H4 (cell line): ENCODE results near the gene LGI4. TPM values are rescaled to one million over a fixed set of nuclear protein-coding genes. Genes with fewer than 3 reads are reported as not detected.

Source experiments
- DNase-seq: peaks from one replicate; pipeline ENCODE4 v3.0.0-alpha.2; 2015; ENCODE audit warnings: low spot score
- total RNA-seq: library from RNA; depleted of rRNA; stranded (reverse); fragments of >200 nt; shearing (Covaris generic); gene quantifications from 2 replicates; pipeline ENCODE4 v1.2.3, GENCODE V29; 2014; rRNA removed

Gene LGI4
- total RNA-seq, 1 experiment from 2014 or later = not detected

DNA sequence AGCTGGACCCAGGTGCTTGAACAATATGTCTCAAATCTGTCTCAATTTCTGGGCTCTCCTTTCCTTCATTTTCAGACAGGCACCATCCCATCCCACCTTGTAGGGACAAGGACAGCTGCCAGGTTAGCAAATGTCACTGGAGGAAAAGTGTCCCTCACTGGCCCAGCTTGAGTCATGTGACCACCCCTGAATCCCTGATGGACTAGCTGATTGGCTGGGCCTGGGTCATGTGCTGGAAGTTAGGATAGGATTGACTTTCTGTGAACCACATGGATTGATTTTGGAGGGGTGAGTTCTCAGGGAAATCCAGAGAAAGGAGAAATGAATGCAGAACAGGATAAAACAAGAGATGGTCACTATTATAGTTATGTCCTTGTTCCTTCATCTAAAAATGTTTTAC, 47.5 kb downstream of the LGI4 start:
- DNase-seq = no peak

DNA sequence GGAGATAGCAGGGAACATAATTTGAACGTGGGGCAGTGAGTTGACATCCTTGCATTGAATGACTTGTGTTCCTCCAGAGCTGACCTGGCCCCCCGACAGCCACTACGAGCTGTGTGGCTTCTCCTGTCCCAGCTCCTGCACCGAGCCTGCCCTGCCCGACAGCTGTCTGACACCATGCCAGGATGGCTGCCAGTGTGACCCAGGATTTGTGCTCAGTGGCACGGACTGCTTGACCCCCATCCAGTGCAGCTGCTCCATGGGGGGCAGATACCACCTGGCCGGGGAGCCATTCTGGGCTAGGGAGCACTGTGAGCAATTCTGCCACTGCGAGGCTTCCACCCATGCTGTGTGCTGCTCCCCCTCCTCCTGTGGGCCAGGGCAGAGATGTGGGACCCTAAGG, 48.4 kb downstream of the LGI4 start:
- DNase-seq = no peak

- DNase-seq = no peak
Measured at GRCh38 chr19:35085947-35086346, 48.9 kb downstream of the LGI4 start.

GRCh38 chr19:35084509-35084762, 50.4 kb downstream of the LGI4 start:
- DNase-seq = no peak

GRCh38 chr19:35083691-35084508, 51.0 kb downstream of the LGI4 start:
- no peak for DNase-seq

DNA sequence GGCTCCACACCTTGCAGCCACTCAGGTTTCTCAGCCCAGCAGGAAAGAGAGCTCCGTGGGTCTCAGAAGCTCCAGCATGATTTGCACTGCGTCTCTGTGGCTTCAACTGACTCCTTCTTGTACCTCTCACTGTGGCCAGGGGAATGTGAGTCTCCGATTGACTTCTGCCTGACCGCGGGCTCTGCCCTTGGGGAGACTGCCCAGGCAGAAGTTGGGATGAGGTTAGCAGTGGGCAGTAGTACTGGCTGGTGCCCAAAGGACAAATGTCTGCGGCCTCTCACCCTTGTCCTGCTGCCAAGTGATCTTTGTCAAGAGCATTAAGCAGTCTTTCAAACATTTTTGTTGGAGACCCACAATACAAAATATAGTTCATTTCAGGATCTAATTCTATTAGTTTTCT, 53.7 kb downstream of the LGI4 start:
- DNase-seq = no peak

DNA sequence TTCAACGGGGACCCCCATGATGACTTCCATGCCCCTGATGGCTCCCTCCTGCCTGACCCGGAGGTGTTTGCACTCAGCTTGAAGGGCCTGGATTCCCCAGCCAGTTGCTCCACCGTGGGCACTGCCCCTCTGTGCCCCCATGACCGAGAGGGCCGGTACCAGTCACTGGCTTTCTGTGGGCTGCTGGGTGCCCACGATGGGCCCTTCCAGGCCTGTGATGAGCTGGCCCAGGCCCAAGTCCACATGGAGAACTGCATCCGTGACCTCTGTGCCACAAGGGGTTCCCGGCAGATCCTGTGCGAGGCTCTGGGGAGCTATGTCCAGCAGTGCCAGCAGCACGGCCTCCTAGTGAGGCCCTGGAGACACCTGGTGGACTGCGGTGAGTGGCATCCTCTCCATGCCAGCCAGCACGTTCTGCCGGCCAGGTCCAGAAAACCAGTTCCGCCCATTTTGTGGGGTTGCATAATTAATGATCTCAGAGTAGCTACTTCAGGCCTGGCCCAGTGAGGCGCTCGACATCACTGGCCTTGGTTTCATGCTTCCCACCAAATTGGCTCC, 54.2 kb downstream of the LGI4 start:
- no peak for DNase-seq

DNA sequence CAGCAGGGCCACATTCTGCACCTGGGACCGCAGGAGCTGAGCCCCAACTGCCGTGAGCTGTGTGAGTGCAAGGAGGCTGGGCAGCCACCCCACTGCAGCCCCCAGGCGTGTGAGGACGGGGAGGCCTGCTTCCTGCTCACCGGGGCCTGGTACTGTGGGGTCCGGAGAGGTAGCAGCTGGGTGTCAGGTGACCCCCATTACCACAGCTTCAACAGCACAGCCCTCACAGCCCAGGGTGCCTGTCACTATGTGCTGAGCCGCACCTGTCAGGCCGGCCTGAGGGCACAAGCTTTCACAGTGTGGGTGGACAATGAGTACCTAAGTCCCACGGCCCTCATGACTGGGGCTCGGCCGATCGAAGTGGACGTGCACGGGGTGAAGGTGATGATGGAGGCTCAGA, 55.0 kb downstream of the LGI4 start:
- no peak for DNase-seq

- DNase-seq = no peak
Measured at GRCh38 chr19:35077411-35078223, 57.2 kb downstream of the LGI4 start.

DNA sequence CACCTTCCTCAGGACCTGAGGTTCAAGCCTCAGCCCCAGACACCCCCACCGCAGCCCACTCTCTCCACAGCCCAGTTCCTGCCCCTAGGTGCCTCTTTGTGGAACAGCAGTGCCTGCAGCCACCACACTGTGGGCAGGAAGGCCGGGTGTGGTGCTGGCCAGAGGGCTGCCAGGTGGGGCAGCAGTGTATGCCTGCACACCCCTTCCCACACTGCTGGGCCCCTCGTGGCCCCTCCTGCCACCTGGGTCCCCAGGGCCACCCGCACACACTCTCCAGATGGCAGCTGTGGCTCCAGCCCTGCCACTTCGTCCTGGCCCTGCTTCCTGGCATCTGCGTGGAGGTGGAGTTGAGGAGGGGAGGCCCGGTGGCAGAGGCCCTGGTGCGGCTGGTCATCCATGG, 58.2 kb downstream of the LGI4 start:
- DNase-seq = no peak

DNA sequence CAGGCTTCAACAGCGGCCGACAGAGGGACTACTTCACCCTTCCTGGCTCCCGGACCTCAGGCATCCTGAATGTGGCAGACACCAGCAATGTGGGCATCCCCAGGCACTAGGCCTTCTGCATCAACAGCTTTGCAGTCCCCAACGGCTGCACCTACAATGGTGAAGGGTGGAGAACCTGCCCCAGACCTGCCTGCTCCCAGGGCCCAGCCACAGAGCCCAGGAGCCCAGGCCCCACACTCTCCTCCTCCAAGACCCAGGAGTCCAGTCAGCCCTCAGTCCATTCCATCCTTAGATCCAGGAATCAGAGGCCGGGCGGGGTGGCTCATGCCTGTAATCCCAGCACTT, 58.9 kb downstream of the LGI4 start:
- DNase-seq = no peak

DNA sequence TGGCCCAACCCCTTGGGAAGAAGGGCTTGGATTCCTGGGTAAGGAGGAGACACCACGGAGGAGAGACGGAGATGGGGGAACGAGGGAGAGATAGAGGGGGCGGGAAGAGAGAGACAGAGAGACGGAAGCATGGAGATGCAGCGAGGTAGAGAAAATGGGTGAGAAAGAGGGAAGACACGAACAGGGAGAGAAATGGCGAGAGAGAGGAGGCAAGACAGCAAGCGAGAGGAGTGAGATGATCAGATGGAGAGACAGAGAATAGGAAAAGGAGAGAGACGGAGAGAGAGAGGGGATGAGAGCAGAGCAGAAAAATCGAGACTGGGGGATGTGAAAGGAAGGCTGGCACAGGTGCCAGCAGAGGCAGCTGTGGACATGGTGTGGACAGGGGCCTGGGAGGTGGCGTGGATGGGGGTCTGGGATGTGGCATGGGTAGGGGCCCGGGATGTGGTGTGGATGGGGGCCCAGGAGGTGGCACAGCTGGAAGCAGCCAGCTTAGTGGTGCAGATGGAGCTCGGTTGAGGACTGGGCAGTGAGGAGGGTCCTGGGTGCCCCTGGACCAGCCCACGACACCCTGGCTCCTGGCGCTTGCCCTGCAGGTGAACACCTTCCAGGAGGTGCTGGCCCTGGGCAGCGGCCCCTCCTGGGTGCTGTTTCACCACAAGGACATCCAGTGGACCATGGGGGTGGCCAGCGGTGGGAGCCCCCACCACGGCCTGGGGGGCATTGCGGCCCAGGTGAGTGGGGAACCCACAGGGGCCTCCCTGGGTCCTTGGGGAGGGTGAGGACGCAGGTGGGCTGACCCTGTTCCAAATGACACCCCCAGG, 59.4 kb downstream of the LGI4 start:
- no peak for DNase-seq

Other genes starting within 250 kb of the LGI4 start
- 2.8 and 3.7 TPM in 2 replicates for gene ZNF30, start 208.2 kb downstream of the LGI4 start, total RNA-seq
- gene ZNF792, start 170.8 kb downstream of the LGI4 start, total RNA-seq = 6.3 and 7.6 TPM in 2 replicates
- 21.3 and 22.0 TPM in 2 replicates for gene GRAMD1A, start 134.7 kb downstream of the LGI4 start, total RNA-seq
- gene SCN1B, start 104.6 kb downstream of the LGI4 start, total RNA-seq = 9.3 and 9.5 TPM in 2 replicates
- not detected in 2 replicates for gene HPN, start 93.3 kb downstream of the LGI4 start, total RNA-seq
- not detected in 2 replicates for gene FXYD3, start 19.2 kb downstream of the LGI4 start, total RNA-seq
- not detected in 2 replicates for gene FXYD1, start 3.8 kb upstream of the LGI4 start, total RNA-seq
- gene FXYD7, start 8.2 kb upstream of the LGI4 start, total RNA-seq = 0.14 TPM in 1 of 2 replicates, not detected in the other
- gene FXYD5, start 19.7 kb upstream of the LGI4 start, total RNA-seq = 173 and 209 TPM in 2 replicates
- not detected in 2 replicates for gene FAM187B, start 93.7 kb upstream of the LGI4 start, total RNA-seq
- gene LSR, start 113.9 kb upstream of the LGI4 start, total RNA-seq = 1.1 and 1.7 TPM in 2 replicates
- gene USF2, start 133.9 kb upstream of the LGI4 start, total RNA-seq = 64.0 and 65.0 TPM in 2 replicates
- 0.15 TPM in 1 of 2 replicates, not detected in the other for gene HAMP, start 147.5 kb upstream of the LGI4 start, total RNA-seq
- 0.43 TPM in 1 of 2 replicates, not detected in the other for gene MAG, start 157.1 kb upstream of the LGI4 start, total RNA-seq
- gene CD22, start 194.1 kb upstream of the LGI4 start, total RNA-seq = 1.9 and 6.1 TPM in 2 replicates
- gene FFAR1, start 212.8 kb upstream of the LGI4 start, total RNA-seq = not detected in 2 replicates
- gene FFAR3, start 223.4 kb upstream of the LGI4 start, total RNA-seq = 0.21 TPM in 1 of 2 replicates, not detected in the other
- 0.21 TPM in 1 of 2 replicates, not detected in the other for gene GPR42, start 236.0 kb upstream of the LGI4 start, total RNA-seq